ENCODE data around the gene GHITM.

DNA sequence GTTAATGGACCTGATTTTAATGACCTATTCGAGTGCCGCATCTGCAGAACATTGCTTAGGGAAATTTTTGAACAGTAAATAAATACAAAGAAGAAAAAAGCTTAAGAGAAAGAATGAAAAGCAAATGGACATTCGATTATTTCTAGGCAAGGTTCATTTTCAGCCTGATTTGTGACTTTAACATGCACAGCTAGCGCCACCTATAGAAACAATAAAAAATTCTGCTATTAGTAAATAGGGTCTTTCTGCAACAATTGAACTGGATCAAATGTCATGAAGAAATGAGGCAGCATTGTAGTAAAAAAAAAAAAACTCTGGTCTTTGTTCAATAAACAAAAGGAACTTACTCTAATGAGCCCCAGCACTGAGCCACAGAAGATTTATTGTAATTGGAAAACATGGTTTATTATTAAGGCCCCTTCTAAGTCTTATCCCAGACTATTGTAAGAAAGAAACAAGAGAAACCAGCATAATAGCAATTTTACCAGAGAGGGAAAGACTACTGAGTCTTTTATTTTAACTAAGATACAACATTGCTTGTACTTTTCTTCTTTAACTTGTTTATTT, 41.4 kb upstream of the GHITM start:
- TF ChIP-seq, protein P1, sequence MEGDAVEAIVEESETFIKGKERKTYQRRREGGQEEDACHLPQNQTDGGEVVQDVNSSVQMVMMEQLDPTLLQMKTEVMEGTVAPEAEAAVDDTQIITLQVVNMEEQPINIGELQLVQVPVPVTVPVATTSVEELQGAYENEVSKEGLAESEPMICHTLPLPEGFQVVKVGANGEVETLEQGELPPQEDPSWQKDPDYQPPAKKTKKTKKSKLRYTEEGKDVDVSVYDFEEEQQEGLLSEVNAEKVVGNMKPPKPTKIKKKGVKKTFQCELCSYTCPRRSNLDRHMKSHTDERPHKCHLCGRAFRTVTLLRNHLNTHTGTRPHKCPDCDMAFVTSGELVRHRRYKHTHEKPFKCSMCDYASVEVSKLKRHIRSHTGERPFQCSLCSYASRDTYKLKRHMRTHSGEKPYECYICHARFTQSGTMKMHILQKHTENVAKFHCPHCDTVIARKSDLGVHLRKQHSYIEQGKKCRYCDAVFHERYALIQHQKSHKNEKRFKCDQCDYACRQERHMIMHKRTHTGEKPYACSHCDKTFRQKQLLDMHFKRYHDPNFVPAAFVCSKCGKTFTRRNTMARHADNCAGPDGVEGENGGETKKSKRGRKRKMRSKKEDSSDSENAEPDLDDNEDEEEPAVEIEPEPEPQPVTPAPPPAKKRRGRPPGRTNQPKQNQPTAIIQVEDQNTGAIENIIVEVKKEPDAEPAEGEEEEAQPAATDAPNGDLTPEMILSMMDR (conservative IDR thresholded peaks at IDR 0.05) = peak; percentile 85
- TF ChIP-seq ZFX (IDR thresholded peaks at IDR 0.05) = no peak
